Activated T-cell treated with anti-CD3 and anti-CD28 coated beads, Interleukin-2, amount 50 U/mL, for 4 hours (primary cell): ENCODE results near the gene ACVR1B. TPM values are rescaled to one million over a fixed set of nuclear protein-coding genes. Genes with fewer than 3 reads are reported as not detected.
"Not testable (repeated sequence)": the region's sequence is repeated elsewhere in the genome, so short reads cannot be mapped to it uniquely, and the experiment has no call there.

Experiments used
- ATAC-seq, 2 donors: fragments of 200-7000 bp; cut with Tn5 transposase; one replicate each; pipeline ENCODE4 v1.10.0; 2021
- DNase-seq: peaks from one replicate; pipeline ENCODE4 v3.0.0-alpha.2; 2020
- H3K27me3 Mint-ChIP-seq: one replicate; pipeline ENCODE4 v1.8.0; 2021; ENCODE audit warnings: low read depth, mixed read lengths
- H3K36me3 Mint-ChIP-seq: one replicate; pipeline ENCODE4 v1.8.0; 2022; ENCODE audit warnings: mixed read lengths; ENCODE audit not compliant: insufficient read depth
- H3K4me1 Mint-ChIP-seq: one replicate; pipeline ENCODE4 v1.8.0; 2021; ENCODE audit warnings: low read depth, mixed read lengths
- H3K4me3 Mint-ChIP-seq: one replicate; pipeline ENCODE4 v1.8.0; 2021; ENCODE audit warnings: mild to moderate bottlenecking, moderate library complexity, mixed read lengths
- H3K9me3 Mint-ChIP-seq: one replicate; pipeline ENCODE4 v1.8.0; 2021; ENCODE audit warnings: mixed read lengths
- total RNA-seq, 3 donors: library from RNA; stranded (reverse); gene quantifications; one replicate each; pipeline ENCODE4 v1.2.1, GENCODE V29; 2021

Gene ACVR1B
- total RNA-seq, 3 donors from 2014 or later = 9.8 to 13.3 (median 11.6) TPM

- ATAC-seq = no peak
- peaks cover 54% of the 10 kb centered on the region for H3K4me1 Mint-ChIP-seq
- H3K9me3 Mint-ChIP-seq = no peaks in the 10 kb centered on the region
- no peaks in the 10 kb centered on the region for H3K27me3 Mint-ChIP-seq
- DNase-seq = no peak
- H3K4me3 Mint-ChIP-seq = no peak overlapping the region
- peaks cover 31% of the 10 kb centered on the region for H3K36me3 Mint-ChIP-seq
Measured at GRCh38 chr12:51977320-51977753, 25.8 kb downstream of the ACVR1B start.

- H3K4me3 Mint-ChIP-seq, DNase-seq, H3K9me3 Mint-ChIP-seq, H3K27me3 Mint-ChIP-seq, ATAC-seq: not testable (repeated sequence)
- Mint-ChIP-seq H3K36me3 (peaks cover 39% of the 10 kb centered on the region), H3K4me1 (peaks cover 34% of the 10 kb centered on the region)
Measured at GRCh38 chr12:51979306-51979705, 27.8 kb downstream of the ACVR1B start.

GRCh38 chr12:51980051-51980808, 28.7 kb downstream of the ACVR1B start:
- H3K4me1 Mint-ChIP-seq = peaks cover 25% of the 10 kb centered on the region

GRCh38 chr12:51980809-51981127, 29.3 kb downstream of the ACVR1B start:
- H3K4me3 Mint-ChIP-seq = no peak overlapping the region
- ATAC-seq (no peak), DNase-seq (no peak)
- H3K9me3 Mint-ChIP-seq = no peaks in the 10 kb centered on the region
- H3K36me3 Mint-ChIP-seq = peaks cover 40% of the 10 kb centered on the region
- peaks cover 20% of the 10 kb centered on the region for H3K4me1 Mint-ChIP-seq
- H3K27me3 Mint-ChIP-seq = no peaks in the 10 kb centered on the region

More at GRCh38 chr12:51980051-51980808, 28.7 kb downstream of the ACVR1B start:
- Mint-ChIP-seq H3K4me3 (no peak overlapping the region), H3K9me3 (no peaks in the 10 kb centered on the region), H3K27me3 (no peaks in the 10 kb centered on the region), H3K36me3 (peaks cover 43% of the 10 kb centered on the region)
- ATAC-seq (peak; percentile 94 to 97), DNase-seq (peak; percentile 61)

- Mint-ChIP-seq H3K4me3 (no peak overlapping the region), H3K36me3 (peaks cover 22% of the 10 kb centered on the region), H3K27me3 (no peaks in the 10 kb centered on the region), H3K9me3 (no peaks in the 10 kb centered on the region), H3K4me1 (peaks cover 13% of the 10 kb centered on the region)
- ATAC-seq (no peak), DNase-seq (no peak)
Measured at GRCh38 chr12:51984657-51985056, 33.2 kb downstream of the ACVR1B start.

GRCh38 chr12:51985154-51985835, 33.8 kb downstream of the ACVR1B start:
- Mint-ChIP-seq H3K4me1 (peaks cover 7% of the 10 kb centered on the region), H3K27me3 (no peaks in the 10 kb centered on the region), H3K36me3 (peaks cover 22% of the 10 kb centered on the region), H3K4me3 (no peak overlapping the region), H3K9me3 (no peaks in the 10 kb centered on the region)
- DNase-seq (no peak), ATAC-seq (no peak)

GRCh38 chr12:51986834-51987233, 35.3 kb downstream of the ACVR1B start:
- ATAC-seq = no peak
- no peak for DNase-seq
- Mint-ChIP-seq H3K4me1 (no peaks in the 10 kb centered on the region), H3K36me3 (peaks cover 17% of the 10 kb centered on the region), H3K27me3 (no peaks in the 10 kb centered on the region), H3K4me3 (no peak overlapping the region), H3K9me3 (no peaks in the 10 kb centered on the region)

GRCh38 chr12:51992246-51992645, 40.7 kb downstream of the ACVR1B start:
- H3K27me3 Mint-ChIP-seq = no peaks in the 10 kb centered on the region
- ATAC-seq (no peak), DNase-seq (no peak)
- H3K4me3 Mint-ChIP-seq = no peak overlapping the region
- peaks cover 4% of the 10 kb centered on the region for H3K36me3 Mint-ChIP-seq
- peaks cover 4% of the 10 kb centered on the region for H3K4me1 Mint-ChIP-seq
- H3K9me3 Mint-ChIP-seq = no peaks in the 10 kb centered on the region

GRCh38 chr12:51994539-51994820, 43.0 kb downstream of the ACVR1B start:
- H3K4me3 Mint-ChIP-seq = no peak overlapping the region
- ATAC-seq = no peak
- peaks cover 4% of the 10 kb centered on the region for H3K4me1 Mint-ChIP-seq
- no peak for DNase-seq
- peaks cover 7% of the 10 kb centered on the region for H3K36me3 Mint-ChIP-seq
- H3K9me3 Mint-ChIP-seq = no peaks in the 10 kb centered on the region
- no peaks in the 10 kb centered on the region for H3K27me3 Mint-ChIP-seq

- H3K36me3 Mint-ChIP-seq = peaks cover 7% of the 10 kb centered on the region
- no peaks in the 10 kb centered on the region for H3K27me3 Mint-ChIP-seq
- ATAC-seq (no peak), DNase-seq (no peak)
- peaks cover 4% of the 10 kb centered on the region for H3K4me1 Mint-ChIP-seq
- H3K9me3 Mint-ChIP-seq = no peaks in the 10 kb centered on the region
- no peak overlapping the region for H3K4me3 Mint-ChIP-seq
Measured at GRCh38 chr12:51994959-51995358, 43.5 kb downstream of the ACVR1B start.

- Mint-ChIP-seq H3K9me3 (no peaks in the 10 kb centered on the region), H3K27me3 (no peaks in the 10 kb centered on the region), H3K4me1 (peaks cover 4% of the 10 kb centered on the region), H3K4me3 (no peak overlapping the region), H3K36me3 (peaks cover 7% of the 10 kb centered on the region)
- ATAC-seq (no peak), DNase-seq (no peak)
Measured at GRCh38 chr12:51997136-51997535, 45.6 kb downstream of the ACVR1B start.

GRCh38 chr12:52003016-52003550, 51.6 kb downstream of the ACVR1B start:
- H3K36me3 Mint-ChIP-seq = peaks cover 3% of the 10 kb centered on the region
- DNase-seq = no peak
- ATAC-seq = no peak
- peaks cover 3% of the 10 kb centered on the region for H3K27me3 Mint-ChIP-seq
- H3K4me1 Mint-ChIP-seq = peaks cover 14% of the 10 kb centered on the region
- no peaks in the 10 kb centered on the region for H3K9me3 Mint-ChIP-seq
- H3K4me3 Mint-ChIP-seq = no peak overlapping the region

- Mint-ChIP-seq H3K27me3 (peaks cover 3% of the 10 kb centered on the region), H3K36me3 (peaks cover 3% of the 10 kb centered on the region), H3K4me1 (peaks cover 19% of the 10 kb centered on the region), H3K9me3 (no peaks in the 10 kb centered on the region), H3K4me3 (no peak overlapping the region)
- ATAC-seq = no peak
- no peak for DNase-seq
Measured at GRCh38 chr12:52003591-52003990, 52.1 kb downstream of the ACVR1B start.

GRCh38 chr12:52004042-52004648, 52.6 kb downstream of the ACVR1B start:
- no peak overlapping the region for H3K4me3 Mint-ChIP-seq
- DNase-seq (no peak), ATAC-seq (no peak)
- peaks cover 3% of the 10 kb centered on the region for H3K27me3 Mint-ChIP-seq
- H3K4me1 Mint-ChIP-seq = peaks cover 23% of the 10 kb centered on the region
- H3K9me3 Mint-ChIP-seq = no peaks in the 10 kb centered on the region
- H3K36me3 Mint-ChIP-seq = peaks cover 3% of the 10 kb centered on the region
